Measurements from ENCODE around the gene GNAL.

The GNAL gene

DNA sequence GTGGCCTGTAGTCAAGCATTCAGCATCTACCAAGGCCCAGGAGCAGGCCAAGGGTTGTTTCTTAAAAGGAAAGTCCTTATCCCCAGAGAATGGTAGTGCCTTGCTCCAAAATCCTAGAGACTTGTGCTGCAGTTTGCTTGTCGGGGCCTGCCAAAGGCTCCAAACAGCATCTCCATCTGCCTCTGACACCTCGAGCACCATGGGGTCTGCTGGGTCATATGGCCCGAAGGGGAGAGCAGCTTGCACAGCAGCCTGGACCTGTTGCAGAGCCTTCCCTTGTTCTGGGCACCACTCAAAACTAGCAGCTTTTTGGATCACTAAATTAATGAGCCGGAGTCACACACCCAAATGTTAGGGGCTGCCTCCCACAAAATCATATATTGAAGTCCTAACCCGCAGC, 35.7 kb downstream of the GNAL start:
- DNase-seq (ENCODE audit: low read depth in 2 of 2): no peak

DNA sequence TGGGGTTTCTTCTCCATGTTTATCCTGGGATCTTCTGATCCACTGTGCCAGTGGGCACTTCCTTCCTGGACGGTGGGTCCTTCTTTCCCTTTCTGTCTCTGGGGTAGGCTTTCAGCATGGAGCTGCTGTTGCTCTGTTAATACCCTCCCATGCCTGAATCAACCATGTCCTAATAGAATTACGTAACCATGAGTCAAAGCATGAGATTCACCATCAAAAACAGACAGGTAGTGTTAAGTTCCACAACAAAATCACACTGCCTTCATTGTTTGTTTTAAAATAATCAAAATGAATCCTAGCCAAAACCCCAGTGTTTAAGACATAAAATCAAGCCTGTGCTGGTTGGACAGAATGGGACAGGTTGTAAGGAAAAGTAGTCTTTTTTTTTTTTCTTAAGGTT, 37.5 kb downstream of the GNAL start:
- DNase-seq (ENCODE audit: low read depth in 2 of 2): no peak

DNA sequence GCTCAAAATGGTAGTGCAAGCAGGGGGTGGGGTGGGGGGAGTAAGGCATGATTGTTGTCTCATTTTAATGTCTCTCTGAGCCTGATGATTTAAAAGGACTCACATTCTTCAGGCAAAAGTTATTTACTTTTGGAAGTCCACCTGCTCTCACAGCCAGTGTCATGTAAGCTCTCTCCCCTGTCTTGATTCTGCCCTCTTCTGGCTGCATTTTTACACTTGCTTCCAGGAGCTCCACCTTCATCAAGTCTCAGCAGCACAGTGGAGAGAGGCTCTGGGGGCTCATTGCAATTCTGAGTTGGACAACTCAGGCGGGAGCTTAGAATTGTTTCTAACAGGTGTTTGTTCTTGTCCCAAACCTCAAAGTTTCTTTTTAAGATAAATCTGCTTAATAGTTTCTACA, 39.2 kb downstream of the GNAL start:
- no peak for DNase-seq (ENCODE audit: low read depth in 2 of 2)

DNA sequence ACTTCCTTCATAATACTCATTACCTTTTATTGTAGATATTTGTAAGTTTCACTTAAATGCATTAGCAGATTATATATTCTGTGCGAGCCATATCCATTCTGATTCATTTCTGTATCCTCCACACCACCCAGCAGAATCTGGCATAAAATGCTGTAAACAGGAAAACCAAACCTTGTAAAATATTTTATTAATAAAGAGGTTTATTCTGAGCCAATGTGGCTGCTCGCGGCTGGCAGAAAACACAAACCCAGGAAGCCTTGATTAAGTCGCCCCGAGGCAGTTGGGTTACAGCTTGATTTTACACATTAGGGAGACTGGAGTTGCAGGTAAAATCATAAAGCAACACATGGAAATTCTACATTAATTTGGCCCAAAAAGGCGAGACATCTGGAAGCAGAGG, 40.5 kb downstream of the GNAL start:
- no peak for DNase-seq (ENCODE audit: low read depth in 2 of 2)

DNA sequence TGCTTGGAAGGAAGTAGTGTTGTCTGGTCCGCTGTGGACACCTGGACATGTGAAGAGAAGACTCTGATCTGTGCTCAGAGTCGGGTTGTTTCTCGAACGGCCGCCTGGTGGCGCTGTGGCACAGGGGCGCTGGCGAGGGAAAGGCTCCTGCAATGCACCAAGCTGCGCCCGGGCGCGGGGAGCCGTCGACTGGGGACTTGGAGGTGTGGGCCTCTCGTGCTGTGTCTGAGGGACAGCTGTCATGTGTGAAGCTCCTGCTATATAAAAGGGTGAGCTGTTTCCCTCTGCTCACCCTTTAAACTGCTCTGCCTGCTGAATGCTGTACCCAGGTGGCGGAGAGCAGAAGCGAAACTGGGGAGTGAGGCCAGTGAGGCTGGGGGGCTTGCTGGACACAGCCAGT, 44.0 kb downstream of the GNAL start:
- DNase-seq (ENCODE audit: low read depth in 2 of 2): peak; percentile 22 to 42

DNA sequence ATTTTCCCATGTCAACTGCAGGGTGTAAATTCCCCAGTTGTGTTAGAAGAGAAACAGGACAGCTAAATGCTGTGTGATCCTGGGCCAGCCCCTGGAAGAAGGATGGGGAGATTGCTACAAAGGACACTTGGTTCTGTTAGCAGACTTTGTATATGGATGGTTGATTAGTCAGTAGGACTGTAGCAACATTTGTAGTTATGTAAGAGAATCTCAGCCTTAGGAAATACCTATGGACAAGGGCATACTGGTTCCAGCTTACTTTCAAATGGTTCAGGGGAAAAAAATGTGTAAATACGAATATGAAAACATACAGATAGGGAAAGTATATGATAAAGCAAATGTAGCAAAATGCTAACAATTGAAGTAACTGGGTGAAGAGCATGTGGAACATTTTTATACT, 47.6 kb downstream of the GNAL start:
- no peak for DNase-seq (ENCODE audit: low read depth in 2 of 2)

DNA sequence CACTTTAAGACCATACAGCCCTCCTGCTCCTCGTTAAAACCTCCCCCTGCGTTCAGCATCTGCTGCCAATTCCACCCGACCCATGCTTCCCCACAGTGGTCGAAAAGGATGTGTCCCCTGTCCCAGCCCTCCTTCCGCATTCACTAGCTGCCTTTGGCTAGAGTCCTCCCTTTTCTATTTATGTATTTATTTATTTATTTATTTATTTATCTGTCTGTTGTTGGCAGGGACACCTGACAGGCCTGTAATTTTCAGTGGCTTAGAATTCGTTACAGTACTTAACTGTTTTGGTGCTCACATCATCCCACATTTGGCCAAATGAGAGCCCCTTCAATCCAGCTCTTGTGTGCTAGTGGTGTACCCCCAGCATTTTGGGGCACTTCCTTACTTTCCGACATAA, 50.8 kb downstream of the GNAL start:
- DNase-seq (ENCODE audit: low read depth in 2 of 2): no peak

DNA sequence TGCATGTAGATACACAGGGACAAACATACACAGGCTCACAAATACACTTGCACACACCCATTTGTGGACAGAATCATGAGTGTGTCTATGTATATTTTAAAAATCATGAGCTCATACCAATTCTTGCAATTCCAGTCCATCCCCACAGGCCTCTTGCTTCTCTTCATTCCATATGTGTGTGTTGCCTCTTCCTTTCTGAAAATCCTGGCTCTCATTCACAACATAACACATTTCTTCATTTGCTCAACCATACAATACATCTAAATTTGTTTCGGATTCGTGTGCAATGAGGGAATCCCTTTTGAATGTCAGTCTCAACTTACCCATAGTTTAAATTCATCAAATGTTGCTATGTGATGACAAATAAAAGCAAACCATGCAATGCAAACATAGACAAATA, 51.4 kb downstream of the GNAL start:
- DNase-seq (ENCODE audit: low read depth in 2 of 2): no peak

DNA sequence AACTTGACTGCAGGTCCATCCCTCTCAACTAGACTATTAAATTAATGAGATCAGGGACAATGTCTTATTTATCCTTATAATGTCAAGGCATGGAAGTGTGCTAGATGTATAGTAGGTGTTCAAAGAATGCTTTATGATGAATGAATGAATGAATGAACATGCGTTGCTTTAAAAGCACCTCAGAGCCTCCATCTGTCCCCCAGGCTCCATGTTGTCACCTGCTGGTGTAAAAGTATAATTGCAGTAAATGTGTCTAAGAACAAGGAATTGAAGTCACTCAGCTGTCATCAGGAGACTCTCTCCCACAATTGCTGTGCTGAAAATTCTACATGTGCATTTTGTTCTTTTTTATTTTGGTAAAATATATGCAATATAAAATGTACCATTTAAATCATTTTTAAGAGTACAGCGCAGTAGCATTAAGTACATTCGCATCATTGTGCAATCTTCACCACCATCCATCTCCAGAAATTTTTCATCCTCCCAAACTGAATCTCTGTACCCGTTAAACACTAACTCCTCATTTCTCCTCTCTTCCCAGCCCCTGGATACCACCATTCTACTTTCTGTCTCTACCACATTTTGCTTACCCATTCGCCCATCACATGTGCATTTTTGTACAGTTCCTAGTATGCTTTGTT, 52.6 kb downstream of the GNAL start:
- no peak for DNase-seq (ENCODE audit: low read depth in 2 of 2)

DNA sequence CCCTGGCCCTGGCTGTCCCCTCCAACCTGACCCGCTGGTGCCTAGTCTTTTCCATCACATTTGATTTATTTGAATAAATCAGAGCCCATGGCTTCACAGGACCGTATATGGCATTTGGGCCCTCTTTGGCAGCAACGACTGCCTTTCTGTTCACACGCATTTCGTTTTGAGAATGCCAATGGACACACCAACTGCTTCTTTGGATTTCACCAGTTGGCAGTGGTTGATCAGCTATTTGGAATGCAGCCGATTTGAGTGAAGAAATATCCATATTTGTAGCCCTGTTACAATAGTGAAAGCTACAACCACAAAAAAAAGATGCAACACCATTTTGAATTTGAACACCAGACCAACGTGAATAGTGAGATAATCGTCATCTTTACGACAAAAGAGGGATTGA, 56.5 kb downstream of the GNAL start:
- DNase-seq (ENCODE audit: low read depth in 2 of 2): no peak

DNA sequence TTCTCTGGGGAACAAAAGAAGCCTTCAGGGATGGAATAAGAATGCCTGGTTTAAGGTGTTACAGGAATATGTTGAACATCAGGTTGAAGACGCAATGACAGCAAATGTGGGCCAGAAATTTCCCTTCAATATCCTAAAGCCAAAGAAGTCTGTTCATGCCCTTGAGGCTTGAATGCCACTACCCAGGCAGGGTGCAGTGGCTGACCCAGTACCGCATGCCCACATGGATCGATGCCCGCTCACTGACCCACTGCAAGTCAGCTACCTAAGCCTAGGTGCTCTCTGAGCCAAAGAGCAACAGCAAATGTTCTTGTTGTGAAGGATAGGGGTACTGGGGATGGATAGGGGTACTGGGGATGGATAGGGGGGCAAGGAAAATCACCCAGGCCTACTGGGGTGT, 58.2 kb downstream of the GNAL start:
- DNase-seq (ENCODE audit: low read depth in 2 of 2): no peak

DNA sequence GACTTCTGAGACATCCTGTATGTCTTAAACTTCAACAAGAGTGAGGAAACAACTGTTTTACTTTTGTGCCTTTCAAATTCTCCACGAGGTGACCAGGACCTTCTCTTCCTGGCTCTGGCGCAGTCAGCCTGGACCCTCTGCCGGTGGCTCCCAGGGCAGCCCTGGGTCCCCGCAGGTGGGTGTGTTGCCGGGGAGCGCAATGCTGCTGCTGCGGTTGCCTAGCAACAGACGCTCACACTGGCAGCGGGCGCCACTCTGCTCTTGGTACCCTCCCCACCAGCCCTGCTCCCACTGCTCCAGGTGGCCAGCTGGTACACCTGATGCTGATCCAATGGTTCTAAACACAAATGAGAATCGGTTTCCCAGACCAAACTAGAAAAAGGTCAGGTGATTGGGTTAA, 58.7 kb downstream of the GNAL start:
- DNase-seq (ENCODE audit: low read depth in 2 of 2): no peak

DNA sequence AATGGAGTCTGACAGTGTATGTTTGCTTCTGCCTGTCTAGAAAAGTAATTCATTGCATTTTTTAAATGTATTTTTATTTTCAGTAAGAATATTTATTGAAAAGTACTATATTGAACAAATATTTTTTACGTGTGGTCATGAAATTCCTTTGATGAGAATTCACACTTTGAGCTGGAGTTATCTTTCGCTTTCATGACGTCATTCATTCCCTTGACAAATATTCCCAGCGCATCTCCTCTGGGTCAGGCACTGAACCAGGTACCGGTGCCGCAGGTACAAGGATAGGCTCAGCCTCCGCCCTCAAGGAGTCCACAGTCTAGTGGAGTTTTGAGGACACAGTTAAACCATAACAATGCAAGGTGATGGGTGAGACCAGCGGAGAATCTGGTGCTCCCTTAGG, 60.2 kb downstream of the GNAL start:
- no peak for DNase-seq (ENCODE audit: low read depth in 2 of 2)

DNA sequence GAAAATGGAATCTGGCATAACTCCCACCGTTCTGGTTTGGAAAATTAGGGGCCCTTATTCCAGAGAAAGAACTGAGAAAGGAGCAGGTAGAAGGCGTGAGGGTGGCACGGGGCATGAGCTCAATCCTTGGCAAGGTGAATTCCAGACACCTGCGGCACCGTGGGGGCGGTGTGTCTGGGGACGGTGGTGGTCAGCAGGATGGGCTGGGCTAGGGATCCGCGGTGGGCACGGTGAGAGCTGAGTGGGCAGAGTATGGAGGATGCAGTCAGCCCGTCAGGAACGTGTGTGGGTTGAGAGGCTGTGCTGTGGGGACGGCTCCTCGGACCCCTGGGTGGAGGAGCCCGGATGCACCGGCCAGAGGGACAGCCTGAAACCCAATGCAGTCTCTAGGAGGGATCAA, 61.1 kb downstream of the GNAL start:
- no peak for DNase-seq (ENCODE audit: low read depth in 2 of 2)

DNA sequence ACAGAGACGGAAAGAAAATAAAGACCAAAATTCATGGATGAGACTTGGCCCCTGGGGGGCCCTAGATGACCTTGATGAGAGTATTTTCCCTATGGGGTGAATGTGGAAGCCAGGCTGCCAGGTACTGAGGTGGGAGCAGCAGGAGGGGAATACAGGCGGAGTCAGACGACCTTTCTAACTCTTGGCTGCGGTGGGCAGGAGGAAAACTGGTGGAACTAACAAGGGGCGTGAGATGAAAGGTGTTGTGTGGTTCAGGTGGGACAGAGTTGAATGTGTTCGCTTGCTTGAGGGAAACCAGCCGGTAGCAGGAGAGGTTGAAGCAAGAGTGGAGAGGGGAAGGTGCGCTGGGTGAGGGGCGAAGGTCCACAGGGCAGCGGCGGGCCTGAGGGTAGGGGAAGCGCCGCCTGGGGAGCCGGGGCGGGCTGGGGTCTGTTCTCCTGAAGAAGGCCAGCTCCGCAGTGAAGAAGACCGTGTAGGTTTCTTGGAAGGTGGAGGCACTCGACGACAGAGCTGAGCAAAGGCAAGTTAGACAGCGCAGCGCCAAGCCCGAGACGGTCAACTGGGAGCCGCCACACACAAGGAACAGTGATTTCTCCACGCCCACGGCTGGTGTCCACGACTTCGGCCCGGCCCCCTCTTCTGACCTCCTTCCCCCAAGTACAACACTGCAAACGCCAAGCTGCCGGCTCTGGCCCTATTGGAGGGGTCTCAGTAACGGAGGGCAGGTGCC, 61.7 kb downstream of the GNAL start:
- no peak for DNase-seq (ENCODE audit: low read depth in 2 of 2)

DNA sequence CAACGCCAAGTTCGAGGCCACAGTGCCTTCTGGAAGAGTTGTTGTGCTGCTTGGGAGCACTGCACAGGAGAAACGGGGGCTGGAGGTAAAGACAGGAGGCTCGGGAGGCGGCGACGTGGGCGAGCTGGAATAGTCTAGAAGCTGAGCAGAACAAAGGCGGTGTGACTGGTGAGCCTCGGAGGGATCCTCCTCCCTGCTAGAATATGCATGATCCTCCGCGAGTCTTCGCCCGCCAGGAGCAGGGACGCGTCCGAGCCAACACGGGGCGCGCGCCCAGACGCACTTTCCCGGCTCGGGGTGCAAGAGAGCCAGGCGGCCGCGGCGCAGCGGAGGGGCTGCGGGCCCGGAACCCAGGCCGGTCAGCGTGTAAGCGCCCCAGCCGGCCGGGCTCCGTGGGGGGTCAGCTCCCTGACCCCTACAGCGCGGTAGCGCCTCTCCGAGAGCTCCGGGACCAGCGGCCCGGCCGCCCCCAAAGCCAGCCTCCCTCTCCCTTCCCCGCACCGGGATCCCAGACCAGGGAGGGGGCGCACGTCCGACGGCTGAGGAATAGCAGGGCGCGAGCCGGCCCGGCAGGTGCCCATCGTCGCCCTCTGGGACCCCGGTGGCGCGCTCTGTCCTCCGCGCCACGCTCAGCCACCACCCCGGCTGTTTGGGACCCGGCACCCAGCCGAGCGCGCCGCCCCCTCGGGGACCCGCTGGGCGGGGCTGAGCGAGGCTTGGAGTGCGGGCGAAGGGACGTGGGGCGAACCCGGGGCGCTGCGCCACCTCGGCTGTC, 62.5 kb downstream of the GNAL start:
- no peak for DNase-seq (ENCODE audit: low read depth in 2 of 2)

DNA sequence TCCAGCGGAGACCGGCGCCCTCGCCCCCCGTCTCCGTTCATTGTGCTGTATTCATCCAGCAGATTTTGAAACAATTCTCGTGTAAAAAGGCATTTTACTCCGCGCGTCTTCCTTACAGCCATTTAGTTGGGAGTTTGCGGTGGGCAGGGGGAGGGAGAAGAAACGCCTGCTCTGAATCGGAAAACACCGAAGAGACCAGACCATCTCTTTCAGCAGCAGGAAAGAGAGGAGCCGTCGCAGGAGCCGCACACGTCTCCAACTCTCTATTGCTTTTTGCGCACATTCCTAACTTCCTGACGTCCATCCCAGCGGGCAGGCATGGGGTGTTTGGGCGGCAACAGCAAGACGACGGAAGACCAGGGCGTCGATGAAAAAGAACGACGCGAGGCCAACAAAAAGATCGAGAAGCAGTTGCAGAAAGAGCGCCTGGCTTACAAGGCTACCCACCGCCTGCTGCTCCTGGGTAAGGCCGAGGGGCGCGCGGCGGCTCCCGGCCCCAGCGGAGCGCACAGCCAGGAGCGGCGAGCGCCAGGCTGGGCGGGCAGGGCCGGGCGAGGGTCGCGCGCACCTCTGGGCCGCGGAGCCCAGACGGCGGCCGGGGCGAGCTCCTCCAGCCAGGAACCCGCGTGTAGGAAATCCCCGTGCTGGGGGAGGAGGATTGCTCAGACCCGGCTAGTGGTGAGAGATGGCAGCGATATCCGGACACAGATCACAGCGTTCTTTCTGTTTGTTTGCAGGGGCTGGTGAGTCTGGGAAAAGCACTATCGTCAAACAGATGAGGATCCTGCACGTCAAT, 63.2 kb downstream of the GNAL start:
- no peak for DNase-seq (ENCODE audit: low read depth in 2 of 2)

DNA sequence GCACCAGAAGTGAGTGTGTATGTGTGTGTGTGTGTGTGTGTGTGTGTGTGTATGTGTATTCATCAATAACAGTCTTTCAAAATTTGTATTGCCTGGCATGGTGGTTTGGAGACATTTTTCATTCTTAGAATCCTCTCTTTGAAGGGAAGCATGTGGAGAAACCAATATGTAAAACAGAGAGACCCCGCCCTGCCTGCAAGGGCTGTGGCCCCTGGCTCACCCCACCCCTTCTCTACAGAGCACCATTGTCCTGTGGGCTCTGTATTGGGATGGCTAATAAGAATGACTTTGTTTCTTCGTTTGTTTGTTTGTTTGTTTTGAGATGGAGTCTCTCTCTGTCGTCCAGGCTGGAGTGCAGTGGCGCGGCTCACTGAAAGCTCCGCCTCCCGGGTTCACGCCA, 65.9 kb downstream of the GNAL start:
- no peak for DNase-seq (ENCODE audit: low read depth in 2 of 2)

DNA sequence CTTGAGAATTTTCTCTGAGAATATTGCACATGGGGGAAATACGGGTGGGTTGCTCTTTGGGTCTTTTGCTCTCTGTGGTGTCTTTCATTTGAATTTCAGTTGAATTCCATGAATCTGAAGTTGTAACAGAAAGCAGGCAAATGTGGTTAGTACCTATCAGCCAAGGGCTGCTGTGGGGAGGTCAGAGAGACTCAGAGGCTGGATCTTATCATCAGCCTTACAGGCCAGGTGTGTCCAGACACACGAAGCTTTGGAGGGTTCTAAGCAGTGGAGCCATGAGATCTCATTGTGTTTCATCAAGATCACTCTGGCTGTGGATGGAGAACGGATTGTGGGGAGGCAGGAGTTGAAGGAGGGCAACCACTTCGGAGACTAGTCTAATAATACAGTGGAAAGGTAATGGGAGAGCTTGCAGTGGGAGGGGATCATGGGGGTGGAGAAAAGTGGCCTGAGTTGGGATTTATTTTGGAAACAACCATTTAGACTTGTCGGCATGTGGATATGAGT, 68.1 kb downstream of the GNAL start:
- no peak for DNase-seq (ENCODE audit: low read depth in 2 of 2)

DNA sequence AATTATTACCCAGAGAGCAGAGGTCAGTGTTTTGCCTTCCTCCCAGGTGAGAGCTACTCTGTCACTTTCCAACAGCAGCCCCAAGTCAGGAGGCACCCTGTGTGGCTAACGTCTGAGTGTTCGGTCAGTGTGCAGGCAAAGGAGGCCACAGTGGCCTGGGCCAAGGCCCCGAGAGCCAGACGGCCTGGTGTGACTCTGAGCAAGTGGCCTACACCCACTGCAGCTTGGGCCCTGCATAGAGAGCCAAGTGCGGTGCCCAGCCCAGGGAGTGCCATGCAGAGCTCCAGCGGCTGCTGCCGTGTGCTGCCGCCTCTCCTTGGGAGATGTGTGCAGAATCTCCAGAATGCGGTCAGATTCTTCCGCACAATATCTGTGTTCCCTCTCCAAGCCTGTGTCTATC, 70.4 kb downstream of the GNAL start:
- no peak for DNase-seq (ENCODE audit: low read depth in 2 of 2)

DNA sequence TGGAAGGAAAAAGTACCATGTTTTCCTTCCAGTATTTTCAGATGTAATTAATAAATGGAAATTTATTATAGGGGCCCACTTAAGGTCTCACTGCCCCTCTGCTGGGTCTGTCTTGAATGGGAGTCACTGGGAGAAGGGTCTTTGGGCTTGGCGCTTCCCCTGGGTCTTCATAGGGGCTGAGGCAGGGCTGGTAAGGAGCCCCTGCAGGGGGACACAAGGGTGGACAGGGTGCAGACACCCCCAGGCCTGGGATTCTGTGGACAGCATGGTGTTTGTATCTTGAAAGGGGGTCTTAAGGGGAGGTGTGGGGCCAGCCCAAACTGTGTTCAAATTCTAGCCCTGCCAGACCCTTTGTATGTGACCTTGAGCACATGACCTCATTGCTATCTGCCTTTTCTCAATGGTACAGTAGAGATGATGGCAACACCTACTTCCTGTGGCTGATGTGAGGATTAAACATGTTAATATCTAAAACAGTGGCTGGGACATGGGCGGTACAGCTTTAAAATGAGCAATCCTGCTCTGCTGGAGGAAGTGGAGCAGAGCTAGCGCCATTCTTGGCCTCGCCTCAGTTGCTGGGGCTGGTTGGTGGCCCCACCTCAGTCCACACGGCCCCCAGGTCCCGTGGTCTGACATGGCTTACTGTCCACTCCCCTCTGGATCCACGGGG, 71.6 kb downstream of the GNAL start:
- no peak for DNase-seq (ENCODE audit: low read depth in 2 of 2)

DNA sequence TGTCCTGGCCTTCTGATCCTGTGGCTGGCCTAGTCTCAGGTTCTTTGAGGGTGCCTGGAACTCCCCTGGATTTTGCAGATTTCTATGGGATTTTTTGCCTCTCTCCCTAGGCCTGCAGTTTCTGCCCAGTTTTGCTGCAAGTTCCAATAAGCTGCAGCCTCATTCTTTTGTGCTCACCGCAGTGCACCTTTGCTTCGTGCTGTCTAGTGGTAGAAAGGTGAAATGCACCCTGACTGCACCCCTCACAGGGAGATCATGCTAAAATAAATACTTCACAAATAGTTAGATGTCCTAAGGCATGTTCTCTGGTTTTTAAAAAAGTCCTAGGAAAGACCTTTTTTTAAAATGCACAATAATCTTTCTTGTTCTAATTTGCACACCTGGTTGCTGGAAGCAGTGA, 72.5 kb downstream of the GNAL start:
- no peak for DNase-seq (ENCODE audit: low read depth in 2 of 2)
